ENCODE data around the gene SHLD1.
A peak's percentile ranks its signal among the peaks of the same experiment; 100 is the strongest.

Gene SHLD1

DNA sequence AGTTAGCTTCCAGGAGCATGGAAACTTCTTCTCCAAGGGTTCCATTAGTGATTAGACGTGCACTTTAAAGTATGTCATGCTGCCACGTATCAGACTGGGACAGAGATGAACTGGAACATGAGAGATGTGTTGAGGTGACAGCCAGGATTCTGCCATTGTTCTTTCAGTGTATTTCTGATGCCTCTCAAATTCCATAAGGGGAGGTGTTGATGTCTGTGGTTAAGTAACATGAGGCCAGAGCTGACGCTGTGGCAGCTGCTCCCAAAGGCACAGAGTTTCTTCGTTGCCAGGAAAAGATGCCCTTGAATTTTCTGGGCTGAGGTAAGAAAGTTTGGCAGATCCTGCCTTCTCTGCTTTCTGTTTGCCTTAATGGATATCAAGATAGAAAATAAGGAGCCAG is 136.6 kb downstream of the SHLD1 start:
- TF ChIP-seq, protein P1, sequence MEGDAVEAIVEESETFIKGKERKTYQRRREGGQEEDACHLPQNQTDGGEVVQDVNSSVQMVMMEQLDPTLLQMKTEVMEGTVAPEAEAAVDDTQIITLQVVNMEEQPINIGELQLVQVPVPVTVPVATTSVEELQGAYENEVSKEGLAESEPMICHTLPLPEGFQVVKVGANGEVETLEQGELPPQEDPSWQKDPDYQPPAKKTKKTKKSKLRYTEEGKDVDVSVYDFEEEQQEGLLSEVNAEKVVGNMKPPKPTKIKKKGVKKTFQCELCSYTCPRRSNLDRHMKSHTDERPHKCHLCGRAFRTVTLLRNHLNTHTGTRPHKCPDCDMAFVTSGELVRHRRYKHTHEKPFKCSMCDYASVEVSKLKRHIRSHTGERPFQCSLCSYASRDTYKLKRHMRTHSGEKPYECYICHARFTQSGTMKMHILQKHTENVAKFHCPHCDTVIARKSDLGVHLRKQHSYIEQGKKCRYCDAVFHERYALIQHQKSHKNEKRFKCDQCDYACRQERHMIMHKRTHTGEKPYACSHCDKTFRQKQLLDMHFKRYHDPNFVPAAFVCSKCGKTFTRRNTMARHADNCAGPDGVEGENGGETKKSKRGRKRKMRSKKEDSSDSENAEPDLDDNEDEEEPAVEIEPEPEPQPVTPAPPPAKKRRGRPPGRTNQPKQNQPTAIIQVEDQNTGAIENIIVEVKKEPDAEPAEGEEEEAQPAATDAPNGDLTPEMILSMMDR (IDR thresholded peaks at IDR 0.05; ENCODE audit: low read depth, low read length), result no peak
- peak; percentile 10 to 35 for DNase-seq (ENCODE audit: low read depth in 2 of 2)
- no peak overlapping the region for H3K4me3 ChIP-seq (replicated peaks in 1 of 2; ENCODE audit: low read depth in 2 of 2, low read length in 2 of 2)

DNA sequence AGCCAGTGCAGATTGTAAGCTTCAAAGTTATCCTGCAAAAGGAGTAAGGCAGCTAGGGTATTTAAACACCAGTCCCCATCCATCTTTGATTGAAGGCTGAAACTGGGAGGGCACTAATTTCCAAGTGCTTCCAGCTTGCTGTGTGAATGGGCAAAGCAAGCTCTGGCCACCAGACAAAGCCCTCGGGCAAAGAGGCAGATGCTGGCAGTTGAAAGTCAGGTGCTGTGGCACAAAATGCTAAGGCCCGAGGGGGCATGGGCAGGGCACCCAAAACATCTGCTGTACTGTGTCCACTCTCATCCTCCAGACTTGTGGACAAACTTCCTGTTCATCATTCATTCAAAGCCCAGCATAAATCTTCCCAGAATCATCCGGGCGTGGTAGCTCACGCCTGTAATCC is 137.2 kb downstream of the SHLD1 start:
- H3K4me3 ChIP-seq (replicated peaks in 1 of 2; ENCODE audit: low read depth in 2 of 2, low read length in 2 of 2), result no peak overlapping the region
- DNase-seq (ENCODE audit: low read depth in 2 of 2), result no peak
- TF ChIP-seq, protein P1 (IDR thresholded peaks at IDR 0.05; ENCODE audit: low read depth, low read length), result no peak

DNA sequence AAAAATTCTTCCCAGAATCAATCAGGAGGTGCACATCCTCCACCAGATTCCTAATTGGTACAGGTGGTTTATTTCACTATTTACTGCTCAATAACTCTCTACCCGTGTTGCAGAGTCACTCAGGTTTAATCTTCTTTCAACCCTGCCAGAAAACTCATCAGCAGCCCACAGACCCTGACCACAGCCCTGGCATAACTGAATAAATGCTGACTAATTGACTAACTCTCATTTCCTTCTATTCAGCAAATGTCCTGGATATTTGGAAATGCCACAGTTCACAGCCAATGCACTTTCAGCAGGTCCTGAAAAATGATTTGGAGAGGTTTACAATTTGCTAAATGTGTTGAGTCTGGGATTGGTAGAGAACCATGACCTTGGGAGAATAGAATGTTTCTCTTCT is 137.8 kb downstream of the SHLD1 start:
- TF ChIP-seq, protein P1 (IDR thresholded peaks at IDR 0.05; ENCODE audit: low read depth, low read length), result no peak
- H3K4me3 ChIP-seq (replicated peaks in 1 of 2; ENCODE audit: low read depth in 2 of 2, low read length in 2 of 2), result no peak overlapping the region
- no peak for DNase-seq (ENCODE audit: low read depth in 2 of 2)

DNA sequence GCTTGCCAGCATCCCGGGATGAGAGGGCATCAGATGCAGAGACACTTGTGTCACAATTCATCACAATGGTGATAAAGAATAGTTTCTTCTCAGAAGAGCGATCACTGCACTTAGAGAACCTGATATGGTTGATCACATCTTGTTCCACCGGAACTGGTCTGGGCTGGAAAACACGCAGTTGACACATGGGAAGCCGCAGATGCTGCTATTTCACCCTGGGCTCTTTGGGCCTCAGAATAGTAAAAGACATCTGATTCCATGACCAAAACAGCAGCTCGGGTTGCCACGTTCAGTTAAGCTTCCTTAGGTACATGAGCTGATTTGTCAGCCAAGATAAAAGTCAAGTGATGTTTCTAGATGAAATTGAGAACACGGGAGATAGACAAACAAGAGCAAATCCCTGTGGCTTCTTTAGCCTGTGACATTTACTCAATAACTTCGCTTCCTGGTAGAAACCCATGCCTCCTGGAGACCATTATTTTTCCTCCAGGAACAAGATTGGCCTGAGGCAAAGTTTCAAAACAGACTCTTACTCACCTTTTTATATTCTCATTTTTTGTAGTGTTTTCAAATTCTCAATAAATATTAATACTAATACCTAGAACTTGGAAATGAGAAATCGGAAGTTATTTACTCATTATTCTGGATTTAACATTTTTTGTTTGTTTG is 140.7 kb downstream of the SHLD1 start:
- TF ChIP-seq, protein P1 (IDR thresholded peaks at IDR 0.05; ENCODE audit: low read depth, low read length), result no peak

DNA sequence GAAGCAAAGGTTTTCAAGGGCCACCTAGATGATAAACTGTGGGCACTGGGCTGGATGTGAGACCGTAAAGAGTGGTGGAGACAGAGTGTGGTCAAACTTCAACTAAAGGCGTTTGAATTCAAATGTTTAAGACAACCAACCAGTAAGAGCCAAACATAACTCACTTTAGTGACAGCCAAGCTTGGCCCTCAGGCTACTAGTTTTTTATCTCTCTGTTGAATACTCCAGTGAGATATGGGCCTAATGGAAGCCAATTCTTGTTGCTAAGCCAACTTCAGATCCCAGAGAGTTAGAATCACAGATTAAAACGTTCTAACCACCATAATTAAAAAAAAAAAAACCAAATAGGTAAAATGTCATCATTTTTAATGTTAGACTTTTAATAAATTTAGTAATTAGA is 142.9 kb downstream of the SHLD1 start:
- no peak for DNase-seq (ENCODE audit: low read depth in 2 of 2)

More for the DNA sequence above, 140.7 kb downstream of the SHLD1 start:
- no peak for DNase-seq (ENCODE audit: low read depth in 2 of 2)
- no peak overlapping the region for H3K4me3 ChIP-seq (replicated peaks in 1 of 2; ENCODE audit: low read depth in 2 of 2, low read length in 2 of 2)

DNA sequence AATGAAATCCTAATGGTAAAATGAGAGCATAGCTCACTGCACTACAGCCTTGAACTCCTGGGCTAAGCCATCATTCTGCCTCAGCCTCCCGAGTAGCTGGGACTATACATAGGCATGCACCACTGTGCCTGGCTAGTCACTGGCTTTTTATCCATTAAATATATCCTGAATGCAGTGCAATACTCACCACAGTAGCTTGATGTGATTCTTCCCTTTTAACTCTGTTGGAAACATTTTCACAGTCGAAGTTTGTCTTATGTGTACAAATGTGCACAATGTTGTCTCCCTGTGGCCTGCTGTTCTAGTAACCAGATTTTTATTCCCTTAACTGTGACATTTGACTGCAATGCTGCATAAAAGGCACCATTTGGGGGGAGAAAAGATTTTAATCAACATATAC is 143.4 kb downstream of the SHLD1 start:
- TF ChIP-seq, protein P1 (IDR thresholded peaks at IDR 0.05; ENCODE audit: low read depth, low read length), result no peak
- DNase-seq (ENCODE audit: low read depth in 2 of 2), result no peak

More for the DNA sequence above, 142.9 kb downstream of the SHLD1 start:
- H3K4me3 ChIP-seq (replicated peaks in 1 of 2; ENCODE audit: low read depth in 2 of 2, low read length in 2 of 2), result no peak overlapping the region
- TF ChIP-seq, protein P1 (IDR thresholded peaks at IDR 0.05; ENCODE audit: low read depth, low read length), result no peak

DNA sequence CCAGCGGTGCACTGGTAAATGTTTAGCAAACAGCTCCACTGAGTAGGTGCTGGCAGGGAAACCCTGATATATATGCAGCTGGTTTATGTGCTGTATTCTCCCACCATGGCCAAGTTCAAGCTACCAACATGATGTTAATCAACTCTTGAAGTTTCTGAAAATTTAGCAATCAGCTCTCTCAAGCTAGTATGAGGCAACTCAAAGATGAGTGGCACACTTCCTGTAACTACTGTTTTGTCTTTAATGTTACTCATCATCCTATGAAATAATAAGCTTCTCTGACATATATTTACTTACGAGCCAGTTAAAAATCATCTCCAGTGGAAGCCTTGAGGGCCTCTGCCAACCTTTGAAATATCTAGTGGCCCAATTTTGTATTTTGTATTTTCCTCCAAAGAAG is 145.4 kb downstream of the SHLD1 start:
- no peak overlapping the region for H3K4me3 ChIP-seq (replicated peaks in 1 of 2; ENCODE audit: low read depth in 2 of 2, low read length in 2 of 2)
- TF ChIP-seq, protein P1 (IDR thresholded peaks at IDR 0.05; ENCODE audit: low read depth, low read length), result no peak
- DNase-seq (ENCODE audit: low read depth in 2 of 2), result peak in 1 of 2 donors; percentile 29

More for the DNA sequence above, 143.4 kb downstream of the SHLD1 start:
- H3K4me3 ChIP-seq (replicated peaks in 1 of 2; ENCODE audit: low read depth in 2 of 2, low read length in 2 of 2), result no peak overlapping the region

Data from cardiac fibroblast (primary cell).